GM12878 (cell line): ENCODE results near the gene TULP4. TPM values are rescaled to one million over a fixed set of nuclear protein-coding genes. Genes with fewer than 3 reads are reported as not detected.
A peak's percentile ranks its signal among the peaks of the same experiment; 100 is the strongest.

Experiments used
- ASH2L ChIP-seq: fragments of 300-600, 200-600 bp; sonication (generic); IDR thresholded peaks from 2 replicates; pipeline ENCODE4 v1.6.1; 2017; ENCODE audit warnings: low read depth, mild to moderate bottlenecking, borderline replicate concordance
- ATF7 ChIP-seq: fragments of 450-650 bp; IDR thresholded peaks from 2 replicates; pipeline ENCODE4 v1.6.1; 2016; ENCODE audit warnings: low read depth, mild to moderate bottlenecking
- BCL11A ChIP-seq: IDR thresholded peaks from 2 replicates; pipeline ENCODE4 v1.6.1; 2011; ENCODE audit warnings: low read depth, low read length
- CEBPZ ChIP-seq: fragments of 150-350 bp; IDR thresholded peaks from 2 replicates; pipeline ENCODE4 v1.6.1; 2016; ENCODE audit warnings: low read depth, low read length
- CREB1 ChIP-seq: IDR thresholded peaks from 2 replicates; pipeline ENCODE4 v1.6.1; 2012; ENCODE audit warnings: low read depth, mild to moderate bottlenecking, inconsistent platforms
- E2F4 ChIP-seq: IDR thresholded peaks from 2 replicates; pipeline ENCODE4 v1.6.1; 2012; ENCODE audit warnings: low read depth, low read length, improper control_type of control experiment
- IKZF1 ChIP-seq: fragments of 450-650 bp; conservative IDR thresholded peaks from 2 replicates; pipeline ENCODE4 v1.6.1; 2017; ENCODE audit warnings: antibody characterized with exemption, mild to moderate bottlenecking
- IRF3 ChIP-seq: fragments of 450-650 bp; IDR thresholded peaks from 2 replicates; pipeline ENCODE4 v1.6.1; 2014; ENCODE audit warnings: mild to moderate bottlenecking
- KLF5 ChIP-seq: fragments of 450-650 bp; IDR thresholded peaks from 2 replicates; pipeline ENCODE4 v1.6.1; 2014; ENCODE audit warnings: mild to moderate bottlenecking; ENCODE audit not compliant: partially characterized antibody
- MYB ChIP-seq: fragments of 150-350 bp; IDR thresholded peaks from 2 replicates; pipeline ENCODE4 v1.6.1; 2014; ENCODE audit warnings: mild to moderate bottlenecking, low read depth, low read length, borderline replicate concordance
- PAX5 ChIP-seq: IDR thresholded peaks from 2 replicates; pipeline ENCODE4 v1.6.1; 2011; ENCODE audit warnings: low read depth, low read length, borderline replicate concordance
- PRDM15 ChIP-seq: fragments of 450-650 bp; formaldehyde crosslinking; IDR thresholded peaks from 2 replicates; pipeline ENCODE4 v1.4.0; 2020; ENCODE audit warnings: mild to moderate bottlenecking, moderate library complexity
- SP1 ChIP-seq: IDR thresholded peaks from one replicate; pipeline ENCODE4 v1.6.1; 2011; ENCODE audit warnings: low read depth, low read length
- USF2 ChIP-seq: IDR thresholded peaks from 2 replicates; pipeline ENCODE4 v1.6.1; 2011; ENCODE audit warnings: low read depth, low read length, improper control_type of control experiment, borderline replicate concordance
- ZBED1 ChIP-seq: IDR thresholded peaks from 2 replicates; pipeline ENCODE4 v1.6.1; 2016; ENCODE audit warnings: borderline replicate concordance
- polyA plus RNA-seq, 11 experiments: library from polyadenylated mRNA; depleted of rRNA in 4 of 11; unstranded in 6 of 11; stranded (reverse) in 5 of 11; fragments of >200 nt; fragmentation: Nextera tagmentation in 4 of 11; fragmentation: Illumina TruSeq in 1 of 11; extraction: Ambion mirVana in 4 of 11; extraction: Trizol in 1 of 11; gene quantifications; 1 replicate in 1 of 11; 2 replicates in 10 of 11; pipeline versions ENCODE4 v1.2.1 to v1.2.3, GENCODE V29; 2011 to 2016; ENCODE audit warnings: inconsistent platforms in 2 of 11, missing spikeins in 2 of 11, low read depth in 1 of 11
- total RNA-seq, 4 experiments: library from RNA; depleted of rRNA in 3 of 4; stranded (reverse); fragments of >200 nt in 3 of 4; fragmentation: Illumina TruSeq in 1 of 4; extraction: Trizol in 1 of 4; gene quantifications; 2 replicates each; pipeline versions ENCODE4 v1.2.1 to v1.2.3, GENCODE V29; 2013 to 2021

The TULP4 gene
- total and polyA plus RNA-seq, 10 of the 15 experiments (the other 5 are each of a cell fraction or from before 2014, with no cell fraction given) = 0.73 to 31.8 (median 14.0) TPM

- TF ChIP-seq IRF3 = no peak
- TF ChIP-seq MYB = no peak
- TF ChIP-seq ATF7 = peak; percentile 34; the same call in 1 of the 2 replicates
- no peak for TF ChIP-seq BCL11A
- TF ChIP-seq CEBPZ = no peak
- no peak for TF ChIP-seq PAX5
- TF ChIP-seq PRDM15 (CRISPR knock-in tag) = no peak
- TF ChIP-seq E2F4 = no peak
- 0 out of 2 replicates have a peak, but pooled peaks have one; percentile 16 for TF ChIP-seq CREB1
- TF ChIP-seq ZBED1 = no peak
- TF ChIP-seq SP1 = no peak
- peak; percentile 81 for TF ChIP-seq IKZF1
- TF ChIP-seq KLF5 = peak; percentile 51
- no peak for TF ChIP-seq USF2
- TF ChIP-seq ASH2L = no peak
Measured at GRCh38 chr6:158518191-158519127, 206.2 kb downstream of the TULP4 start (continued).
